IPS DF 6.9 (cell line): Measurements from ENCODE around the gene HS3ST3A1.

Experiments used
- DNase-seq: peaks from one replicate; pipeline ENCODE4 v3.0.0-alpha.2; 2013; ENCODE audit warnings: low read depth, low spot score
- H3K27ac ChIP-seq: one replicate; pipeline ENCODE4 v1.5.1; 2013; ENCODE audit warnings: low read length, control low read depth
- H3K27me3 ChIP-seq: 2 replicates; pipeline ENCODE4 v1.6.1; 2013; ENCODE audit warnings: mild to moderate bottlenecking, low read length; ENCODE audit not compliant: control insufficient read depth, insufficient read depth
- H3K36me3 ChIP-seq: 2 replicates; pipeline ENCODE4 v1.6.1; 2013; ENCODE audit warnings: low read length; ENCODE audit not compliant: control insufficient read depth, insufficient read depth
- H3K4me1 ChIP-seq: 2 replicates; pipeline ENCODE4 v1.6.1; 2013; ENCODE audit warnings: low read length; ENCODE audit not compliant: control insufficient read depth, insufficient read depth
- H3K4me3 ChIP-seq: 2 replicates; pipeline ENCODE4 v1.5.1; 2013; ENCODE audit warnings: mild to moderate bottlenecking, low read length
- H3K9me3 ChIP-seq: 2 replicates; pipeline ENCODE4 v1.6.1; 2013; ENCODE audit warnings: low read length, inconsistent platforms; ENCODE audit not compliant: control insufficient read depth, insufficient read depth
- WGBS: extraction: QIAGEN DNeasy Blood & Tissue Kit; methylation state at CpG from one replicate; pipeline ENCODE4 v1.1.7; 2013; ENCODE audit warnings: mixed read lengths, missing lambda C conversion rate; ENCODE audit not compliant: insufficient read length, insufficient coverage; 5-methylcytosine and 5-hydroxymethylcytosine counted together

The HS3ST3A1 gene

DNA sequence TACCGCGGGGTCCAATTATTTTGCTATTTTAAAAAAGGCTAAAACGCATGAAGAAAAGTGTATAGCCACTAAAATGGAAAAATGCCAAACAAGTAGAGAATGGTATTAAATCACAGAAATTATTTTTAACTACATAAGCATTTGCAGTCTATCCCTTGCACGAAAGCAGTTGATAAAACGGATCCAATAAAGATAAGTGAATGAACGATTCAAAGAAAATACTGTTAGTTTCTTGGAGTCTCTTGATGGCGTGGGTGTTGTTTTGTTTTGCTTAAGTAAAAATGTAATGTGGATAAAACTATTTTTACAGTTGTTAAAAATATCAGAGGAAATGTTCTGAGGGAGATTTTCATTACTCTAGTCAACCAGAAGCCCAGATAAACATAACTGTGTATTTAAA is 9.3 kb downstream of the HS3ST3A1 start:
- Histone ChIP-seq H3K27me3 (no peaks in the 10 kb centered on the region), H3K4me3 (no peak overlapping the region), H3K4me1 (no peaks in the 10 kb centered on the region), H3K36me3 (no peaks in the 10 kb centered on the region), H3K27ac (no peak overlapping the region), H3K9me3 (no peaks in the 10 kb centered on the region)
- DNase-seq: no peak
- WGBS: 100% methylated on average over 1 of the region's 7 CpGs

DNA sequence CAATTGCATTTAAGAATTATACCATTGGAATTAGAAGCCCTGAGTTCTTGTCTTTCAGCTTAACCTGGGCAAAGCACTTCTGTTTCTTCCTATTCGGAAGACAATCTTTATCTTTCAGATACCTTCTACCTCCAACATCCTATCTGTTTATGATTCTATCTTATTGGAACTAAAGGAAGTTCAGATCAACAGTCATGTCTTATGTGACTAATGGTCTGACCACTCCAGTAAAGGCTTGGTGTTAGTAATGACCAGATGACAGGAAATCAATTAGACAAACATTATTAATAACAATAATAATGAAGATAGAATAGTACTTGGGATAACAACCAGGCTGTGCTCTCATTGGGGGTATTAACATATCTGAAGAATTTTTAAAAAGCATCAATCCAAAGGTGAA is 11.3 kb downstream of the HS3ST3A1 start:
- WGBS: no CpG with 5 or more reads among the region's 1 CpG
- Histone ChIP-seq H3K9me3 (no peaks in the 10 kb centered on the region), H3K27me3 (no peaks in the 10 kb centered on the region), H3K4me1 (no peaks in the 10 kb centered on the region), H3K4me3 (no peak overlapping the region), H3K27ac (no peak overlapping the region), H3K36me3 (no peaks in the 10 kb centered on the region)
- DNase-seq: no peak

DNA sequence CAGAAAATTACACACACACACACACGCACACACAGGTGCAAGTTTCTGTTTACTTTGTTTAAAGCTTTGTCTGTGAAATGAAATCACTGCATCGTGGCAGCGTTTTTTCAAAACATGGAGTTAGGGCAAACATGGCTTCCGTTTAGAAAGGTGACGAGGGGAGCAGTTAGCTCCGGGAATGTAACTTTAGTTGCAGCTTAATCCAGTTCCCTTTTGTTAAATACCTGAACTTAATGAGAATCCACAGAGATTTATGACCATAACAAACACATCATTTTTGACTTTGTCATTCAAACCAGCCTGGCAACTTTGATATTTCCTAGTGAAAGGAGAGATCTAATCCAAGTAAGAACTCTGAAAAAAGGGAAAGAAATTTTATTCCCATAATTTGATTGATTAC is 12.1 kb downstream of the HS3ST3A1 start:
- Histone ChIP-seq H3K4me1 (no peaks in the 10 kb centered on the region), H3K27ac (no peak overlapping the region), H3K9me3 (no peaks in the 10 kb centered on the region), H3K36me3 (no peaks in the 10 kb centered on the region), H3K27me3 (no peaks in the 10 kb centered on the region), H3K4me3 (no peak overlapping the region)
- no CpG with 5 or more reads among the region's 6 CpGs for WGBS
- DNase-seq: no peak

DNA sequence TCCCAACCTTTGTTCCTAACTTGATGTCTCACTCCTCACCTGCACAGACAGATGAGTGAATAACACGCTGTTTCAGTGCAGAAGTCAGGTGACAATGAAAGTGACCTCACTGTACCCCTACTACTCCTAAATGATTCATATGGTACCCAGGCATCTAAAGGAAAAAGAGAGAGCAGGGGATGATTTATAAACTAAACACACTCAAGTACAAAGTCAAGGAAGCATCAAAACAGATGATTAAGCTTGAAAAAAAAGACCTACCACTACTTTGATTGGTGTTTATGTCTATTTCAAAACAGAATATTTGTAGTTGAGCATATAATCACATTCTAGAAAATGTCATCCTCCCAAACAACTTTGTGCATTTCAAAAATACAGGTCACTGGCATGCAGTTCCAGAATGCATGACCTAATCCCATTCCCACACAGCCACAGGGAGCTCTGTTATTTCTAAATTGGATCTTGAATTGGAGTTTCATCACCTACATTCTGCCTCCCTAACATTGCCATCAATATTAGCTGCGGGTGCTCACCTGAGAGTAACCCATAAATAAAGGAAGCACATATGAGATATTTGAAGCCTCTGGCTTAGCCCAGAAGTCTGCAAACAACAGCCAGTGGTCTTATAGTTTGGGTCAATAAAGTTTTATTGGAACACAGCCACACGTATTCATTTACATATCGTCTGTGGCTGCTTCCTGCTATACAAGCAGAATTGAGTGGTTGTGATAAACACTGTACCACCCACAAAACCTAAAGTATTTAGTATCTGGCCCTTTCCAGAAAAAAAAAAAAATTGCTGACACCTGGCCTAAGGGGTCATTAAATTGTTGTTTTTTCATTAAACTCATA is 14.0 kb downstream of the HS3ST3A1 start:
- no peaks in the 10 kb centered on the region for H3K4me1 ChIP-seq

DNA sequence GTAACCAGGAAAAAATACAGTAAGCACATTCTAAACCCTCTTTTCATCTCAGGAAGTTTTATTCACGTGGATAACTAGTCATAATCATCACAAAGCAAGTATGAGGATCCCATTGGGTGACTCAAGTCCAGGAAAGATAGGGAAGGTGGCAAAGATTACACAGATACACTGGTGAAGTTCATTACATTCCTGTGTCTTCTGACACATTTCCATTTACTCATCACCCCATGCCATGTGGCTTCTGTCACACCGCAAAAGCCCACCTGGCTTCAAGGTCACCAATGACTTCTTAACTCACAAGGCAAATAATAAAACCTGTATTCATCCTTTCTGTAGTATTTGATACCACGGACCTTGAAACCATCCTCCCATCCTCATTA is 17.0 kb downstream of the HS3ST3A1 start:
- Histone ChIP-seq H3K27me3 (no peaks in the 10 kb centered on the region), H3K27ac (no peak overlapping the region)

More for the DNA sequence above, 14.0 kb downstream of the HS3ST3A1 start:
- H3K4me3 ChIP-seq: no peak overlapping the region
- H3K27ac ChIP-seq: no peak overlapping the region
- H3K36me3 ChIP-seq: no peaks in the 10 kb centered on the region
- no CpG with 5 or more reads among the region's 4 CpGs for WGBS
- DNase-seq: no peak
- no peaks in the 10 kb centered on the region for H3K27me3 ChIP-seq
- H3K9me3 ChIP-seq: no peaks in the 10 kb centered on the region

DNA sequence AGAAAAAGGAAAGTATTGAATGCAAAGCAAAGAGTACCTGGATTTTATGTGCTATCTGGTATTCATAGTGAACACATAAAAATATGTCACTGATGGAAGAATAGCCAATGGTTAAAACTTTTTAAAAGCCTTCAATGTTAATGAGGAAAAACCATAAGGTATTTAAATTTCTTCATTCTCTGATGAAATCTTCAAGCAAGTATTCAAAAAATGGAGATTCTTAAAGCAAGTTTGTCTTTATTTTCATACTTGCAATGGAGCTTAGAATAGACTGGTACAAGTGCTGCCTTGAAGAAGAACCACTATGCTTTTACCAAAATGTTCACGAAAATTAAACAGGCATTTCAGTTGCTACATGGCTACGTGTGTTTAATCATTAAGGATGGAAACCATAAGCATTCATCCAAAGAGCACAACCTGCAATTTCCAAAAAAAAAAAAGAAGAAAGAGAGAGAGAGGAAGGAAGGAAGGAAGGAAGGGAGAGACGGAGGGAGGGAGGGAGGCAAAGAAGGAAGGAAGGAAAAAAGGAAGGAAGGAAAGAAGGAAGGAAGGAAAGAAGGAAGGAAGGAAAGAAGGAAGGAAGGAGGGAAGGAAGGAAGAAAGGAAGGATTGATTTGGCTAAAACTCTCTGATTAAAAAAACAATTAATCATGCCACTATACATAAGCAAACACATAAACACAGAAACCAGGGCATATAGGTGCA is 17.6 kb downstream of the HS3ST3A1 start:
- H3K27me3 ChIP-seq: no peaks in the 10 kb centered on the region
- H3K4me1 ChIP-seq: no peaks in the 10 kb centered on the region
- no peak for DNase-seq
- no peaks in the 10 kb centered on the region for H3K9me3 ChIP-seq
- no peaks in the 10 kb centered on the region for H3K36me3 ChIP-seq
- no CpG with 5 or more reads among the region's 3 CpGs for WGBS
- H3K4me3 ChIP-seq: no peak overlapping the region
- no peak overlapping the region for H3K27ac ChIP-seq

More for the DNA sequence above, 17.0 kb downstream of the HS3ST3A1 start:
- Histone ChIP-seq H3K9me3 (no peaks in the 10 kb centered on the region), H3K4me3 (no peak overlapping the region), H3K36me3 (no peaks in the 10 kb centered on the region), H3K4me1 (no peaks in the 10 kb centered on the region)
- no CpG with 5 or more reads among the region's 3 CpGs for WGBS
- no peak for DNase-seq

DNA sequence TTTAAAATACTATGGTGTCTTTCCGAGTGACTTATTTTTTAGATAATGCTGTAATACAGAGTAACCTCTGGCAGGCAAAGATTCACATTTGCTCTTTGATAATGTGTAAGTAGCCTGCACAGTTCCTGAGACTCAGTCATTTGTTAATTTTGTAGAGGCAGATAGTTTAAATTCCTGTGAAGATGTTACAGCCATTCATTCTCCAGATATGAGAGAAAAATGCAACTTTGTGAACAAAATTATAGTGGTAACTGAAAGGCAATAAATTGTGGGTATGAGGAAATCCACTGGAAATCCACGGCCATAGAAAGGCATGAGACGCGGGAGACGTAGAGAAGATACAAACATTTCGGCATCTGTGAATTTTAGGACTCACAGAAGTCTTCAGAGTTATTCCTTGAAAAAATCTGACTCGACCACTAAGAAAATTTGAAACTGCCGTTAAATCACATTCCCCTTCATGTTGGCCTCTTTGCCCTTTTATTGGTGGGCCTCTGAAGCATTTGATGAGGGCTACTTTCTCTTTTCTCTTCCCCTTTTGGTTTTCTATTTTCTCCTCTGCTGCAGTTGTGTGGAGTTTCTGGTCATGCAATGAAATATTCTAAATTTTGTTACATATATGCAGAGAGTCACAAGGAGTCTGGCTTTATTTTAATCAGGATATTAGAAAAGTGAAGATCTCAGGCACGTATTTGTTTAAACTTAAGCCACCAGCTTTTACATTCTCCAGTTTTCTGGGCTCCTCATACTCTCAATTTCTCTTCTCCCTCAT is 18.8 kb downstream of the HS3ST3A1 start:
- no peaks in the 10 kb centered on the region for H3K27me3 ChIP-seq
- no peak for DNase-seq
- no peaks in the 10 kb centered on the region for H3K9me3 ChIP-seq
- H3K27ac ChIP-seq: no peak overlapping the region
- no peaks in the 10 kb centered on the region for H3K4me1 ChIP-seq
- no peak overlapping the region for H3K4me3 ChIP-seq
- no CpG with 5 or more reads among the region's 9 CpGs for WGBS
- H3K36me3 ChIP-seq: no peaks in the 10 kb centered on the region

DNA sequence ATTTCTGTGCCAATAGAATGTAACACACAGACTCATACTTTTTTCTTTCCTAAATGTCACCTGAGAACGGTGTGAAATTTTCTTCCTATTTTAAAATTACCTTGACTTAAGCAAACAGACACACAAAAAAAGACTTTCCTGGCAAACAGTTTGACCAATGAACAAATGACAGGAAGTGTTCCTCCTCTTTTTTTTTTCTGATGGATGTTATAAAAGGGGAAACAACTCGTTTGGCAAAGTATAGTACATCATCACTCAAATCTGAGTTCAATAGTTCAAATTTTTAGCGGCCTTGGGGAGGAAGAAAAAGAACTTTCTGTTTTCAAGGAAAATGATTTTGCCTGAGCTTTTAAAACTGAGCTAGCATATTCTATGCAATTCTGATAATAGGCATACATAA is 19.8 kb downstream of the HS3ST3A1 start:
- Histone ChIP-seq H3K9me3 (no peaks in the 10 kb centered on the region), H3K27me3 (no peaks in the 10 kb centered on the region), H3K36me3 (no peaks in the 10 kb centered on the region), H3K27ac (no peak overlapping the region), H3K4me1 (no peaks in the 10 kb centered on the region), H3K4me3 (no peak overlapping the region)
- no CpG with 5 or more reads among the region's 3 CpGs for WGBS
- no peak for DNase-seq

DNA sequence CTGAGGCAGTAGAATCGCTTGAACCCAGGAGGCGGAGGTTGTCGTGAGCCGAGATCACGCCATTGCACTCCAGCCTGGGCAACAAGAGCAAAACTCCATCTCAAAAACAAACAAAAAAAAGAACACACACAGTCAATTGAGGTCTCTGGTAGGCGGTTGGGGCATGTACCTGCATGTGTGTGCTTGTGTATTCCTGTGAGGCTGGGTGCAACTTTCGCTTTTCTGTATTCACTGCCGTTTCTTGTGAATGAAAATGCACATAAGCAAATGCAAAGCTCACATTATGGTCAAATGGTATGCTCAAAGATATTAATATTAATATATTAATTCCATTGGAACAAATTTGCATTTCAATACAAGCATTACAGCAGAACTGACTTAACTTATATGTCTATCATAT is 20.9 kb downstream of the HS3ST3A1 start:
- Histone ChIP-seq H3K27me3 (no peaks in the 10 kb centered on the region), H3K36me3 (no peaks in the 10 kb centered on the region), H3K27ac (no peak overlapping the region), H3K9me3 (no peaks in the 10 kb centered on the region), H3K4me1 (no peaks in the 10 kb centered on the region), H3K4me3 (no peak overlapping the region)
- no CpG with 5 or more reads among the region's 8 CpGs for WGBS
- no peak for DNase-seq

DNA sequence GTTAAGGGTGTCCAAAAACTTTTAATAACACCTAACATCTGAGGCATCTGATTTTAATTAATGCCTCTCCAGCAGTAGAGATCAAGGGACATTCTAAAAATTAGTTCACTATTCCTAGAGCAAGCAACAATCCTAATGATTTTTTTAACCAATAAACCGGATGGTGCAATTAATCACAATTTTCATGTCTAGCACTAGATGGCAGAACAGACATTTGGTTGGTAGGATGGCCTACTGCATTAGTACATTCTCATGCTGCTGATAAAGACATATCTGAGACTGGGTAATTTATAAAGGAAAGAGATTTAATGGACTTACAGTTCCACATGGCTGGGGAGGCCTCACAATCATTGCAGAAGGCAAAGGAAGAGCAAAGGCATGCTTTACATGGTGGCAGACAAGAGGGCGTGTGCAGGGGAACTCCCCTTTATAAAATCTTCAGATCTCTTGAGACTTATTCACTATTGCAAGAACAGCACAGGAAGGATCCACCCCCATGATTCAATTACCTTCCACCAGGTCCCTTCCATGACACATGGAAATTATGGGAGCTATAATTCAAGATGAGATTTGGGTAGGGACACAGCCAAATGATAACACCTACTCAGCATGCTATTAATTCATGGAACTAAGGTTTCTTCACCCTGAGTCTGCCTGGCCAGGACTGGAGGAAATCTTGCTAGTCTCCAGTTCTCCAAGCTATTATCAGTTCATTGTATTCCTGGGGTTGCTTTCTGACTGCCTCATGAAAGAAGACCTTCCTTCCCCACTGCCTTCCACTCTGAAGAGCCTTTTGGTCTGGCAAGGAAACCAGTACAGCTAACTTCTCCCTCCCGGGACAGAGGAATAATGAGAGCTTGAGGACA is 24.8 kb downstream of the HS3ST3A1 start:
- no peaks in the 10 kb centered on the region for H3K9me3 ChIP-seq
- H3K4me3 ChIP-seq: no peak overlapping the region
- no peak overlapping the region for H3K27ac ChIP-seq
- WGBS: no CpG with 5 or more reads among the region's 3 CpGs
- no peaks in the 10 kb centered on the region for H3K4me1 ChIP-seq
- no peaks in the 10 kb centered on the region for H3K36me3 ChIP-seq
- DNase-seq: no peak
- H3K27me3 ChIP-seq: no peaks in the 10 kb centered on the region
